AG09309 (cell line): ENCODE results near the gene TMEM204.
A peak's percentile ranks its signal among the peaks of the same experiment; 100 is the strongest.

ENCODE experiments used
- DNase-seq: peaks from one replicate; pipeline ENCODE4 v3.0.0-alpha.2; 2010; ENCODE audit warnings: low read depth
- H3K4me3 ChIP-seq: 2 replicates; pipeline ENCODE4 v1.5.1; 2011; ENCODE audit warnings: mild to moderate bottlenecking, low read depth, low read length, moderate library complexity; ENCODE audit not compliant: control insufficient read depth
- TF ChIP-seq, protein P1 (sequence below): IDR thresholded peaks from 2 replicates; pipeline ENCODE4 v1.5.1; 2011; ENCODE audit warnings: mild to moderate bottlenecking, low read depth, low read length, inconsistent platforms; ENCODE audit not compliant: insufficient read depth, control insufficient read depth; ENCODE audit errors: missing control alignments

The TMEM204 gene

DNA sequence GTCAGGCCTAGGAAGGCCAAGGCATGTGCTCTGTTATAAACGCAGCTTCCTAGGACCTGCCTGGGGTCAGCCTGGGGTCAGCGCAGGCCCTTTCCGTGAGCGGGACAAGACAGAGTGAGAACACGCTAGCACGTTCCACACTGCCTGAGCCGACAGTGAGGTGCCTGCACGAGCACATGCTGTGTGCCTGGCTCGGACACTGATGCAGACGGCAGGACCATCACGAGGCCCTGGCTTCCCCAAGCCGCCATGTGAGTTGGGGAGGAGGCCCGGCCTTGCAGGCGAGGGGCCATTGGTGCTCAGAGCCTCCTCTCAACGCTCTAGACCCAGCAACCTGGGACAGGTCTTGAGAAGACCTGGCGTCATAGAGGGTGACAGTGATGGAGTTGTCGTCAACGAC is 9.1 kb downstream of the TMEM204 start:
- H3K4me3 ChIP-seq, result no peak overlapping the region
- TF ChIP-seq, protein P1, sequence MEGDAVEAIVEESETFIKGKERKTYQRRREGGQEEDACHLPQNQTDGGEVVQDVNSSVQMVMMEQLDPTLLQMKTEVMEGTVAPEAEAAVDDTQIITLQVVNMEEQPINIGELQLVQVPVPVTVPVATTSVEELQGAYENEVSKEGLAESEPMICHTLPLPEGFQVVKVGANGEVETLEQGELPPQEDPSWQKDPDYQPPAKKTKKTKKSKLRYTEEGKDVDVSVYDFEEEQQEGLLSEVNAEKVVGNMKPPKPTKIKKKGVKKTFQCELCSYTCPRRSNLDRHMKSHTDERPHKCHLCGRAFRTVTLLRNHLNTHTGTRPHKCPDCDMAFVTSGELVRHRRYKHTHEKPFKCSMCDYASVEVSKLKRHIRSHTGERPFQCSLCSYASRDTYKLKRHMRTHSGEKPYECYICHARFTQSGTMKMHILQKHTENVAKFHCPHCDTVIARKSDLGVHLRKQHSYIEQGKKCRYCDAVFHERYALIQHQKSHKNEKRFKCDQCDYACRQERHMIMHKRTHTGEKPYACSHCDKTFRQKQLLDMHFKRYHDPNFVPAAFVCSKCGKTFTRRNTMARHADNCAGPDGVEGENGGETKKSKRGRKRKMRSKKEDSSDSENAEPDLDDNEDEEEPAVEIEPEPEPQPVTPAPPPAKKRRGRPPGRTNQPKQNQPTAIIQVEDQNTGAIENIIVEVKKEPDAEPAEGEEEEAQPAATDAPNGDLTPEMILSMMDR, result no peak
- no peak for DNase-seq

DNA sequence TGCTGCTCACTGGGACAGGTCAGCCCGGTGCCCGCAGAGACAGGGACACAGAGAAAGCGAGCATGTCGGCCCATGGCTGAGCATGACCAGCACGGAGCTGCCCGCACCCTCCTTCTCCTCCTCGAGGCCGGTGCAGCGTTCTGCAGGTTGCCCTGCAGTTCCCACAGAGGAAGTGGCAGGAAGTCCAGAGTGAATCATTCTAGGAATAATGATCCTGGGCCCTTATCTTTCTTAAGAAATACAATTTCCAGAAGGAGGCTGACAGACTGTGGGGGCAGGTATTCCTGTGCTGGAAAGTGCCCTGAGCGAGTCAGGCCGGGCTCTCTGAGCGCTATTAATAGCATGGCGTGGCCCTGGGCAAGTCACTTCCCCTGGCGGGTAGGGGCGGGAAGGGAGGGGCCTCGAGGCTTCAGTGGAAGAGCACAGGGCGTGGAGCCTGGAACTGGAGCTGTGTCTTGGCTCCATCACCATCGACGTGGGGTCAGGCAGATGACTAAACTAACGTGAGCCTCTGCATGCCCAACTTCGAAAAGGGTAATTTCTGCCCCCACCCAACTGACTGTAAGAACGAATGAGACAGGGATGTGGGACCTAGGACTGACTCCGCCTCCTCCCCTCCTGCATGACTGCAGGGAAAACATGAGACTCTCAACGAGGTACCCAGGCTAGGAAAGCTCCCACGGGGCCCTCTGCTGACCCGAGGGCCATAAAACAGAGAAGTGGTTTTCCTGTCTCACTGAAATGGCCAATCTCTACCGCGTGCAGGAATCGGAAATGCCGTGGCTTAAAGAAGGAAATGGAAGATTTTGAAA is 9.8 kb downstream of the TMEM204 start:
- peak; percentile 53 for DNase-seq
- TF ChIP-seq, protein P1, result peak; percentile 21
- no peak overlapping the region for H3K4me3 ChIP-seq

DNA sequence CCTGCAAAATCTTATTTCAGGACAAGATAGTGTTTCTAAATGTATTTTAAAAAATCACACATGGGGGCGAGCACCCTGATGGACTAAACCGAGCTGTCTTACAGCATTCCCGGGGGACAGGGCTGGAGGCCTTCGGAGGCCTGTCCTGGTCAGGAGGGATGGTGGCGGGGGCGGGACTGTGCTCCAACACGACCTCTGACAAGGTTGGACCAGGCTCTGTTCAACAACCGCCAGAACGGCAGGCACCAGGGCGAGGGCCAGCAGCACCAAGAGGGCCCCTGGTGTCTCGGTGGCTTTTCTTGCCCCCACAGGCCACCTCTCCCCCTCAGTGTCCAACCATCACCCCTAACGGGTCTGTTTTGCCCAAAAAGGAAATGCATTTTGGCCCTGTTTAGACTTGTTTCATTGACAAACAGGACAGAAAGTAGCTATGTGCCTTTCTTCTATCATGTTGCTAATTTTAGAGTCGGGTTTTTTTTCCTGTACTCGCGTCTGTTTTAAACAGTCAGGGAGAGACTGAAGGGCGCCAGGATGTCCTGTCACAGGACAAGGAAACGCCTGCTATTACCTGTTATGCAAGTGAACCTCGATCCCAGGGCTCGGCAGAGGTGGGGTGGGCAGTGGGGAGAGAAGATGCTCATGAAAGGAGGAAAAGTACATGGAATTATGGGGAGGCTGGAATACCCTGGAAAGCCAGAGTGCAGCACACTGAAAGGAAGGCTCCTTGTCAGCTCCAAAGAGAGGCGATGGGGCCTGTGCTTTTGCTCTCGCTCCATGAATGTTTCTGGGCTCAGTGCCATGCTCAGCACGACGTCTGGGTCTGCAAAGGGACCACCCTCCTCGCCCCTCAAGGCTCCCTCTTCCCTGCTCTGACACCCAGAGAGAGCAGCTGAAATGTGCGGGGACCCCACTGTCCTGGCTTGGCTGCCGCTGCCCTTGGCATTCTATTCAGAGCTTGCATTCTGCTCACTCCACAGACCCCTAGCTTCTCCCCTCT is 11.9 kb downstream of the TMEM204 start:
- no peak overlapping the region for H3K4me3 ChIP-seq
- TF ChIP-seq, protein P1, result no peak
- DNase-seq, result no peak

DNA sequence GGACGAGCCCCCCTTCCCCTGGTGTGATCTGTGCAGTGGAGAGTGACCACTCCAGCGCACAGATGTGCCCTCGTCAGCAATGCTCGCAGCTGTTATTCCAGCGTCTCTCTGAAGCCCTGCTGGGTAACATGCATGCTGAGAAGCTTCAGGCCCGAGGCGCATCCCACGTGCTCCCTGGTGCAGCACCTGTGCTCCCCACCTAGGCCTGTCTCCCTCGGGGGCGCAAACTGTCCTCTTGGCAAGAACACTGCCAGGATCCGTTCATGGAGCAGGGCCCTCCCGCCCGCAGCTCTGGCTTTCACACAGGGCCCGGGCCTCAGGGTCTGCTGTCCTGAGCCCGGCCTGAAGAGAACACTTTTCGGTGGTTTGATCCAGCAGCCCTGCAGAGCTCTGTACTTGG is 13.0 kb downstream of the TMEM204 start:
- no peak overlapping the region for H3K4me3 ChIP-seq
- TF ChIP-seq, protein P1, result no peak
- no peak for DNase-seq

DNA sequence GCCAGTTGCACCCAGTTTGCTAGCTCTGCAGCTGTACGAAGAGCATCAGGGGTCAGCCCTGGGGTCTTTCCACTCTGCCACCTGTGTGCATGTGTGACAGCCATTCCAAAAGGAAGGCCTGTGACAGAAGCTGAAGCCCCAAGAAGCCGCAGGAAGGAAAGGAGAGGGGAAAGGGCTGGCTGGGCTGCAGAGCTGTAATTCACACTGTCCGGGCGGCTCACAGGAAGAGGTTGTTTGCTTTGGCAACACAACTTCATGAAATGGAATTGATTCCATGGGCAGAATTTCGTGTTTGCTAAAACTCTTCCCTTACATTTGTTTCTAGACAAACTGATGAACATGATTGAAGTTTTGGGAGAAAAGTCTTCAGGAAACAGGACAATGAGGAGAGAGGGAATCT is 14.8 kb downstream of the TMEM204 start:
- DNase-seq, result no peak
- TF ChIP-seq, protein P1, result no peak
- no peak overlapping the region for H3K4me3 ChIP-seq

DNA sequence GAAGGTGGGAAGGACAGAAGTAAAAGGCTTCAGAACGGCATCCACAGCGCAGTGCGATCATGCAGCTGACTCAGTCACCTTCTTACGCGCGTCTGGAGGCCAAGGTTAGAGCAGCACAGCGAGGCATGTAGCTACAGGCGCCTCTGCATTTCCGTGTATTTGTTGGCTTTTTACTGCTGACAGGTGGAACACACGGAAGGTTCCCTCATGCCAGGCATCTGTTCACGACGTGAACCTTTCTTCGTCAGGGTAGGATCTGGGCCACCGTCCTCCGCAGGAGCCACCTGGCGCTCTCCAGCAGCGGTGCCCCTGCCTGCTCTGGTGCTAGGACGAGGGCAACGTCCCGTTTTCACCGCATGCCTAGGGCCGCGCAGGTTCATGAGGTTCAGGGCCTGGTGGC is 15.3 kb downstream of the TMEM204 start:
- no peak for DNase-seq
- TF ChIP-seq, protein P1, result no peak

More for the DNA sequence above, 15.3 kb downstream of the TMEM204 start:
- no peak overlapping the region for H3K4me3 ChIP-seq
